OCI-M2 (cell line): ENCODE measurements around the gene LAMA4.

Source experiments
- DNase-seq: peaks from one replicate; lab custom pipeline; 2025; ENCODE audit not compliant: unreplicated experiment; lab: John Stamatoyannopoulos, UW

The LAMA4 gene

GRCh38 chr6:112274774-112275173 is 20.4 kb upstream of the LAMA4 start:
- DNase-seq: no peak

GRCh38 chr6:112272799-112273198 is 18.4 kb upstream of the LAMA4 start:
- no peak for DNase-seq

GRCh38 chr6:112270756-112271155 is 16.4 kb upstream of the LAMA4 start:
- DNase-seq: no peak

- no peak for DNase-seq
These were observed 15.7 kb upstream of the LAMA4 start for GRCh38 chr6:112269979-112270566.

- DNase-seq: no peak
These were observed 14.7 kb upstream of the LAMA4 start for GRCh38 chr6:112269114-112269513.

- DNase-seq: no peak
These were observed 14.3 kb upstream of the LAMA4 start for GRCh38 chr6:112268654-112269053.

- no peak for DNase-seq
These were observed 13.7 kb upstream of the LAMA4 start for GRCh38 chr6:112268019-112268418.

GRCh38 chr6:112266331-112266730 is 12.0 kb upstream of the LAMA4 start:
- DNase-seq: no peak

- no peak for DNase-seq
These were observed 4.9 kb upstream of the LAMA4 start for GRCh38 chr6:112259337-112259675.

GRCh38 chr6:112258642-112259336 is 4.4 kb upstream of the LAMA4 start:
- no peak for DNase-seq

GRCh38 chr6:112257178-112257855 is 3.0 kb upstream of the LAMA4 start:
- DNase-seq: no peak

GRCh38 chr6:112254921-112255320 is 554 bp upstream of the LAMA4 start:
- no peak for DNase-seq

GRCh38 chr6:112253498-112253840 is 898 bp downstream of the LAMA4 start:
- DNase-seq: no peak

GRCh38 chr6:112252571-112253497 is 1.5 kb downstream of the LAMA4 start:
- no peak for DNase-seq

GRCh38 chr6:112251171-112251875 is 3.0 kb downstream of the LAMA4 start:
- DNase-seq: no peak

GRCh38 chr6:112249489-112249888 is 4.9 kb downstream of the LAMA4 start:
- no peak for DNase-seq

GRCh38 chr6:112247275-112247674 is 7.1 kb downstream of the LAMA4 start:
- DNase-seq: no peak

GRCh38 chr6:112245511-112246203 is 8.7 kb downstream of the LAMA4 start:
- DNase-seq: no peak

GRCh38 chr6:112243861-112244827 is 10.2 kb downstream of the LAMA4 start:
- no peak for DNase-seq
